ENCODE results near the gene KRTAP5-4. TPM values are rescaled to one million over a fixed set of nuclear protein-coding genes. Genes with fewer than 3 reads are reported as not detected.

The KRTAP5-4 gene
- total RNA-seq, 1 experiment from 2014 or later: not detected

GRCh38 chr11:1572197-1573076, 49.5 kb downstream of the KRTAP5-4 start, which contains the start of gene DUSP8:
TSS of gene DUSP8 (minus strand) at chr11:1572271. CDS start at chr11:1565826, 6,445 bp downstream.
- DNase-seq (ENCODE audit: low read depth): peak; percentile 91

GRCh38 chr11:1571760-1572196, 50.2 kb downstream of the KRTAP5-4 start:
- no peak for DNase-seq (ENCODE audit: low read depth)

Other genes with a start within 250 kb of the KRTAP5-4 start
- 0.17 TPM in 1 of 2 replicates, not detected in the other for gene BRSK2, start 232.2 kb downstream of the KRTAP5-4 start, total RNA-seq (2014; rRNA removed; shearing (Covaris generic))
- 14.6 and 21.0 TPM in 2 replicates for gene MOB2, start 135.4 kb downstream of the KRTAP5-4 start, total RNA-seq (2014; rRNA removed; shearing (Covaris generic))
- gene DUSP8, start 49.9 kb downstream of the KRTAP5-4 start, total RNA-seq (2014; rRNA removed; shearing (Covaris generic)): 0.69 and 1.2 TPM in 2 replicates
- not detected in 2 replicates for gene KRTAP5-1, start 36.9 kb downstream of the KRTAP5-4 start, total RNA-seq (2014; rRNA removed; shearing (Covaris generic))
- gene KRTAP5-2, start 23.8 kb downstream of the KRTAP5-4 start, total RNA-seq (2014; rRNA removed; shearing (Covaris generic)): not detected in 2 replicates
- not detected in 2 replicates for gene KRTAP5-3, start 13.7 kb downstream of the KRTAP5-4 start, total RNA-seq (2014; rRNA removed; shearing (Covaris generic))
- gene KRTAP5-5, start 7.6 kb upstream of the KRTAP5-4 start, total RNA-seq (2014; rRNA removed; shearing (Covaris generic)): not detected in 2 replicates
- not detected in 2 replicates for gene KRTAP5-6, start 75.1 kb upstream of the KRTAP5-4 start, total RNA-seq (2014; rRNA removed; shearing (Covaris generic))
- gene IFITM10, start 128.5 kb upstream of the KRTAP5-4 start, total RNA-seq (2014; rRNA removed; shearing (Covaris generic)): 0.09 and 0.11 TPM in 2 replicates
- gene CTSD, start 141.8 kb upstream of the KRTAP5-4 start, total RNA-seq (2014; rRNA removed; shearing (Covaris generic)): 128 and 157 TPM in 2 replicates
- not detected in 2 replicates for gene SYT8, start 212.9 kb upstream of the KRTAP5-4 start, total RNA-seq (2014; rRNA removed; shearing (Covaris generic))
- gene TNNI2, start 216.8 kb upstream of the KRTAP5-4 start, total RNA-seq (2014; rRNA removed; shearing (Covaris generic)): not detected in 2 replicates
- gene LSP1, start 230.9 kb upstream of the KRTAP5-4 start, total RNA-seq (2014; rRNA removed; shearing (Covaris generic)): 3.8 and 6.5 TPM in 2 replicates